ENCODE results near the gene TAMM41.

- TF ChIP-seq L3MBTL2 (IDR thresholded peaks at IDR 0.05) (no peak), FOXA3 (CRISPR knock-in tag; conservative IDR thresholded peaks at IDR 0.05 in 1 of 2, IDR thresholded peaks at IDR 0.05 in 1 of 2) (no peak), HOMEZ (CRISPR knock-in tag; IDR thresholded peaks at IDR 0.05) (no peak), ZNF695 (CRISPR knock-in tag; IDR thresholded peaks at IDR 0.05) (no peak), TCF7 (IDR thresholded peaks at IDR 0.05; ENCODE audit: borderline replicate concordance) (no peak)
Measured at GRCh38 chr3:11775493-11775892, 71.2 kb downstream of the TAMM41 start.

Measured in K562 (cell line).